Measurements from ENCODE around the gene UTP25.
"Not testable (repeated sequence)": the region's sequence is repeated elsewhere in the genome, so short reads cannot be mapped to it uniquely, and the experiment has no call there.

UTP25 gene

DNA sequence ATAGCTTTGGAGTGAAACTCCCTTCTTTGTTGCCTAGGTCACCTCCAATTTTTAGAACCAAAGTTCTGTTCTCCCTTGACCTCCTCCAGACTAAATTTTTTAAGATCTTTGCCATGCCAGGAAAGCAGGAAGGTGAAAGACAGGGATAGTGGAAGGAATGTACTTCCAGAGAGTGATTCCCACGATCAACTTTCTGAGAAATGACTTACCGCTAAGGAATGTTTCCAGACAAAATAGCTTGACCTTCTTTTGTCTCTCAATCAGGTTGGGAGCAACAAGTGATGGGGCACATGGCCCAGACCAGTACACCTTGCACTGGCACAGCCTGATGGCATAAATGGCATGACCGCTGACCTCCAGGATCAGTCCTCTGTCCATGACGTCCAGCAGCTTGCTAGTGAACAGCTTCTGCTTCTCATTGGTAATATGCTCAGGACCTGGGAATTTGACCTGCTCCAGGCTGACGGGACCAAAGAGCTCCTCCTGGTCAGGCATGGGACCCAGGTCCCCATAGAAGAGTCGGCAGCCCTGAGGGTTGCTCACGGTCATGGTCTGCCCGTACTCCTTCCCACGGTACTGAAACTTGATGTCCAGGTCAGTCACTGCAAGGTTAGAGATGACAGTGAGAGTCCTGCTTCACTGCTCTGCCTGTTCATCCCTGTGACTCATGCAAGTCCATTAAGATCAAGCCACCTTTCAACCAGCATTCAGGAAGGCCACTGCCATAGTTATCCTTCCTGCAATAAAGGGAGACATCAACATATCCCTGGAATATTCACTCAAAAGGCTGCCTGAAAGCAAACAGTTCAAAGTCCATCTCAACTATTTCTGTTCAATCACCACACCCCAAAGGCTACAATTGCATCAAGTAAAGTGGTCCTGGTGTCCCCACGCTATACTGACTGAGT is 37.2 kb upstream of the UTP25 start:
- Histone ChIP-seq H3K27ac (ENCODE audit: low read depth, low read length, severe bottlenecking) (peak overlapping the region; percentile 23), H3K4me3 (ENCODE audit: extremely low read depth, insufficient read depth, low read length, poor library complexity, severe bottlenecking) (no peak overlapping the region)
- 82 to 86% methylated on average over 10 of the region's 10 CpGs for WGBS, 2 experiments (ENCODE audit: insufficient coverage in 2 of 2)

DNA sequence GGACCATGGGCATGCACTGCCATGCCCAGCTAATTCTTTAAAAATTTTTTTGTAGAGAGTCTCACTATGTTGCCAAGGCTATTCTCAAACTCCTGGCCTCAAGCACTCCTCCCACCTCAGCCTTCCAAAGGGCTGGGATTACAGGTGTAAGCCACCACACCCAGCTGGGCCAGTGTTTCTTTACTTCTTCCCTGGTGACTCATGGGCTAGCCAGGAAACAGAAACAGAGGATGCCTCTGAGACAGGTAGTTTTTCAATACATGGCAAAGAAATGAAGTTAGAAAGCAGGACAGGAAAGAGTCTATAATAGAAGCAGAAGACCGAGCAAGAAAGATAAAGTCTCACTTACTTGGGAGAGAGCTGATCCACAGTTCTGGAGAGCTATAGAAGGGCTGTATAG is 35.9 kb upstream of the UTP25 start:
- Histone ChIP-seq H3K4me1 (ENCODE audit: control insufficient read depth, insufficient read depth, low read length, poor library complexity, severe bottlenecking) (peaks cover 6% of the 10 kb centered on the region), H3K36me3 (ENCODE audit: control insufficient read depth, insufficient read depth, low read length) (no peaks in the 10 kb centered on the region), H3K4me3 (ENCODE audit: extremely low read depth, insufficient read depth, low read length, poor library complexity, severe bottlenecking) (no peak overlapping the region), H3K27ac (ENCODE audit: low read depth, low read length, severe bottlenecking) (no peak overlapping the region), H3K9me3 (ENCODE audit: control insufficient read depth, low read length) (no peaks in the 10 kb centered on the region)
- 43 to 67% methylated on average over 1 of the region's 1 CpG for WGBS, 2 experiments (ENCODE audit: insufficient coverage in 2 of 2)

More for the DNA sequence above, 37.2 kb upstream of the UTP25 start:
- Histone ChIP-seq H3K36me3 (ENCODE audit: control insufficient read depth, insufficient read depth, low read length) (no peaks in the 10 kb centered on the region), H3K4me1 (ENCODE audit: control insufficient read depth, insufficient read depth, low read length, poor library complexity, severe bottlenecking) (peaks cover 6% of the 10 kb centered on the region), H3K9me3 (ENCODE audit: control insufficient read depth, low read length) (no peaks in the 10 kb centered on the region)

DNA sequence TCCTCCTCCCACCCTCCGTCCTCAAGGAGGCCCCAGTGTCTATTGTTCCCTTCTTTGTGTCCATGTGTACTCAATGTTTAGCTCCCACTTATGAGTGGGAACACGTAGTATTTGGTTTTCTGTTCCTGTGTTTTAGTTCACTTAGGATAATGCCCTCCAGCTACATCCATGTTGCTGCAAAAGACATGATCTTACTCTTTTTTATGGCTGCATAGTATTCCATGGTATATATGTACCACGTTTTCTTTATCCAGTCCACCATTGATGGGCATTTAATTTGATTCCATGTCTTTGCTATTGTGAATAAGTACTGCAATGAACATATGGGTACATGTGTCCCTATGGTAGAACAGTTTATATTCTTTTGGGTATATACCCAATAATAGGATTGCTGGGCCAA is 34.1 kb upstream of the UTP25 start:
- H3K27ac ChIP-seq (ENCODE audit: low read depth, low read length, severe bottlenecking); H3K36me3 ChIP-seq (ENCODE audit: control insufficient read depth, insufficient read depth, low read length); H3K4me3 ChIP-seq (ENCODE audit: extremely low read depth, insufficient read depth, low read length, poor library complexity, severe bottlenecking); H3K9me3 ChIP-seq (ENCODE audit: control insufficient read depth, low read length); H3K4me1 ChIP-seq (ENCODE audit: control insufficient read depth, insufficient read depth, low read length, poor library complexity, severe bottlenecking): not testable (repeated sequence)
- WGBS, 2 experiments (ENCODE audit: insufficient coverage in 2 of 2) = 60% methylated on average over 2 of the region's 3 CpGs; no CpG with 5 or more reads in 1 of the 2 experiments

DNA sequence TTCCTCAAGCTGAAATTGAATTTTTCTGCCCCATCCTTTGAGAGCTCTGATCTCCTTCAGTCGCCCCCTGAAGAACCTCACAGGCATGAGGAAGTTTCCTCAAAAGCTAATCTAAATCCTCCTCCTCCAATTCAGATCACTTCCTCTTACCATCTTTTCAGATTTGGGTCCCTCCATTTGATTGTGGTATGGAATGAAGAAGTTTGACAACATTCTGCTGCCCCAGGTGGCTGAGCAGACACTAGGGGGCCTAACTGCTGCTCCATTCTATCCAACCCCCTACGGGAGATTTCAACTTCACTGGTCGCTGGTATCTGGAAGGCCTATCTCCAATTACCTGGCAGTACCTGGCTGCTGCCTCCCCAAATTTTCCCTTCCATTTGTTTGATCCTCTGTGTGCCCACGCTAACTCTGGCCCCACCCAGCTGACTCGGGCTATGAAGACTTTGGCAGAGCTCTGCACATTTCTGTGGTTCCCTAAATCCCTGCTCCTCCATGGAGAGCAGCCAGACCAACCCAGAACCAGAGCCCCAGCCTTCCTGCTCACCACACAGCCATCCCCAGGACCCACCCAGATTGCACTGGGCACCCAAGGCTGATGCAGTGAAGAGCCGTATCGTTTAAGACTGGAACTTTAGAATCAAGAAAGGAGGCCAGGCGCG is 29.7 kb upstream of the UTP25 start:
- 76 to 91% methylated on average over 5 to 9 of the region's 9 CpGs for WGBS, 2 experiments (ENCODE audit: insufficient coverage in 2 of 2)
- H3K27ac ChIP-seq (ENCODE audit: low read depth, low read length, severe bottlenecking) = no peak overlapping the region
- no peaks in the 10 kb centered on the region for H3K4me1 ChIP-seq (ENCODE audit: control insufficient read depth, insufficient read depth, low read length, poor library complexity, severe bottlenecking)
- no peaks in the 10 kb centered on the region for H3K9me3 ChIP-seq (ENCODE audit: control insufficient read depth, low read length)
- H3K36me3 ChIP-seq (ENCODE audit: control insufficient read depth, insufficient read depth, low read length) = no peaks in the 10 kb centered on the region
- H3K4me3 ChIP-seq (ENCODE audit: extremely low read depth, insufficient read depth, low read length, poor library complexity, severe bottlenecking) = no peak overlapping the region

DNA sequence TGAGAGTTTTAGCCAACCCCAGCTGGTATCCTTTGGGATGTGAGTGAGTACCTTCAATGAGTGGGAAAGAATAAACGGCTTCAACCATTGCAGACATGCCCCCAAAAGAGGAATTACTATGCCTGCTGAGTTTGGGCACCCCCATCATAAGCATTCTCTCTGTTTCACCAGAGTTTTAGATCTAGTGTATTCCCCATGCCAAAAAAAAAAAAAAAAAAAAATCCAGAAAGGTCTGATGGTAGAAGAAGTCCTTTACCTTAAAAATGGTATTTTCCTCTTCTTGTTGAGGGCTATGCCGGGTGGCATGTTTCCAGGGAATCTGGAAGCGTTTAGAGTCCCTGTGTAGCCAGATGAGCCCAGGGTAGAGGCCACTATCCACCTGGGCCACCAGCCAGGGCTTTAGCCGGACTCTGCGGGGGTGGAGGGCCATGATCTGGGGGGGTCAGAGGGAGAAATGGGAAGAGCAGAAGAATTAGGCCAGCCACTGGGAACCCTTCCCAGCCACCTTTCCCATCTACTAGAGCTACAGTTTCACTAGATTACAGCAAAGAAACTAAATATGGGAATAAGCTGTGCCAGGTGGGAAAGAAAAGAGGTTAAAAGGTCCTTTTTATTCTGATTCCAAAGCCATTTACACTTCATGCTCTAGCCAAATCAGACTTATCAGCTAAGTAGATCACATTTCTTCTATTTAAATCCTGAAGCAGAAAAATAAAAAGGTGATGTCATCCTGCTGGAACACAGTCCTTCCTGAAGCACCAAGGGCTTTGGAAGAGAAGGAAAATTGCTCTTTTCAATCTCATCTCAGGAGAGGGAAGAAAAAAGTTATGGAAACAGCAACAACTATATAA is 26.6 kb upstream of the UTP25 start:
- no peaks in the 10 kb centered on the region for H3K9me3 ChIP-seq (ENCODE audit: control insufficient read depth, low read length)
- no CpG with 5 or more reads among the region's 5 CpGs for WGBS, 2 experiments (ENCODE audit: insufficient coverage in 2 of 2)
- no peak overlapping the region for H3K27ac ChIP-seq (ENCODE audit: low read depth, low read length, severe bottlenecking)
- H3K4me3 ChIP-seq (ENCODE audit: extremely low read depth, insufficient read depth, low read length, poor library complexity, severe bottlenecking) = no peak overlapping the region
- no peaks in the 10 kb centered on the region for H3K4me1 ChIP-seq (ENCODE audit: control insufficient read depth, insufficient read depth, low read length, poor library complexity, severe bottlenecking)
- no peaks in the 10 kb centered on the region for H3K36me3 ChIP-seq (ENCODE audit: control insufficient read depth, insufficient read depth, low read length)

DNA sequence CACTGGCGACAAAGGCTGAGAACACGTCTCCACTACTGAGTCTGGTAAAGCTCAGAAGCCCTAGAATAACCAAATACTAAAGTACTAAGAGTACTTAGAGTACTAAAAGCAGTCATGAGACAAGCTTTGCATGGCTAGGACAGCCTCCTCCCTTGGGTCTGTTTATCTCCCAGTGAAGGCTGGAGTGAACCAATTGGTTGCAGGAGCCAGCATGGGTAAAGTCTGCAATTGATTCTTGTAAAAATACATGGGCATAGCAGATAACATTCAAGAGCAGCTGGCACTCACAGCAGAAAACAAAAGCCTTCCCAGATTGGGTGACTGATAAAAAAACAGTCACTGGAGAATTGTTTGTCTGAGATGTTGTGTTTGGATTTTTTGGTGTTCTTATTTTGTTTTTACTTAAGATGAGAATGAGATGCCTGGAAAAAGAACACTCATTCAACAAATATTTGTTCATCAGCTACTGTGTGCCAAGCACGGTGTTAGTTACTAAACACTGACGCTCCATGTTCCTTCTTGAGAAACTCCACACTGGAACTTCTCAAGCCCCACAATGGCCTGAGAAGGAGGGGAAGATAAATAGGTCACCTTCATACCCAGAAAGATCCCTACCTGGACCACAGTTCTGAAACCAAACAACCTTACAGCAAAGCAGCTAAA is 25.5 kb upstream of the UTP25 start:
- Histone ChIP-seq H3K4me3 (ENCODE audit: extremely low read depth, insufficient read depth, low read length, poor library complexity, severe bottlenecking) (no peak overlapping the region), H3K9me3 (ENCODE audit: control insufficient read depth, low read length) (no peaks in the 10 kb centered on the region), H3K4me1 (ENCODE audit: control insufficient read depth, insufficient read depth, low read length, poor library complexity, severe bottlenecking) (no peaks in the 10 kb centered on the region), H3K27ac (ENCODE audit: low read depth, low read length, severe bottlenecking) (no peak overlapping the region), H3K36me3 (ENCODE audit: control insufficient read depth, insufficient read depth, low read length) (no peaks in the 10 kb centered on the region)
- WGBS, 2 experiments (ENCODE audit: insufficient coverage in 2 of 2) = 100% methylated on average over 2 of the region's 4 CpGs; no CpG with 5 or more reads in 1 of the 2 experiments

DNA sequence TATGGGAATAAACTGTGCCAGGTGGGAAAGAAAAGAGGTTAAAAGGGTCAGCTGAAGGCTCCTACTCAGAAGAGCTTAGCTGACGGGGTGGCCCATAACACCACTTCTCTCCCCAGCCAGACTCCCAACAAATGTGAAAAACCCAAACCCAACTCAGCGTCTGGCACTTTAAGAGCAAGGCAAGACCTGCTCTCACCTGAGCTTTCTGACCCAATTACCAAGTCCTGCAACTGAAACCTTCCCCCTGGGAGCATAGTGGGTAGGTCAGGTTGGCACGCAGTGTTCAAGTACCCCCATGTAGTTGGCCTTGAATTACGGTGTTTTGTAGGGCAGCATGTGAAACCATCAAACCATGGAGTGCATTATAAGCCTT is 25.0 kb upstream of the UTP25 start:
- H3K4me1 ChIP-seq (ENCODE audit: control insufficient read depth, insufficient read depth, low read length, poor library complexity, severe bottlenecking) = peaks cover 4% of the 10 kb centered on the region
- H3K36me3 ChIP-seq (ENCODE audit: control insufficient read depth, insufficient read depth, low read length) = no peaks in the 10 kb centered on the region
- WGBS, 2 experiments (ENCODE audit: insufficient coverage in 2 of 2) = 80% methylated on average over 1 of the region's 4 CpGs
- no peaks in the 10 kb centered on the region for H3K9me3 ChIP-seq (ENCODE audit: control insufficient read depth, low read length)
- H3K4me3 ChIP-seq (ENCODE audit: extremely low read depth, insufficient read depth, low read length, poor library complexity, severe bottlenecking) = no peak overlapping the region
- H3K27ac ChIP-seq (ENCODE audit: low read depth, low read length, severe bottlenecking) = no peak overlapping the region

DNA sequence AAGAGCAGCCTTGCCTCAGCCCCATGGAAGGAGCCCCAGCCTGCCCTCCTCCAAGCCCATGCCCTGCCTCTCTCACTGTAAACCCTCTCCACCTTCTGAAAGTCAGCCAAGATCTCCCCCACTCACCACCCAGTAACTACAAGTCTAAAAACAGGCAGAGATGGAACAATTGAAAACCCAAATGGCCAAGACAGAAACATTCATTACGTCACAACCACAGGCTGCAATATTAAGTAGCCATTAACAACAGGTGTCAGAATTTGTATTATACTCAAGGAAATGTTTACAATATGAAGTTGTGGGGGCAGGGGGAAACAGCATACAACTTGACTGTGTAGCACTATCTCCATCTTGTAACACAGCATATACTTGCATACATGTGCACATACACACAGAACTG is 24.2 kb upstream of the UTP25 start:
- Histone ChIP-seq H3K9me3 (ENCODE audit: control insufficient read depth, low read length) (no peaks in the 10 kb centered on the region), H3K4me3 (ENCODE audit: extremely low read depth, insufficient read depth, low read length, poor library complexity, severe bottlenecking) (no peak overlapping the region), H3K27ac (ENCODE audit: low read depth, low read length, severe bottlenecking) (no peak overlapping the region), H3K4me1 (ENCODE audit: control insufficient read depth, insufficient read depth, low read length, poor library complexity, severe bottlenecking) (peaks cover 6% of the 10 kb centered on the region), H3K36me3 (ENCODE audit: control insufficient read depth, insufficient read depth, low read length) (no peaks in the 10 kb centered on the region)
- WGBS, 2 experiments (ENCODE audit: insufficient coverage in 2 of 2) = no CpG with 5 or more reads among the region's 1 CpG

DNA sequence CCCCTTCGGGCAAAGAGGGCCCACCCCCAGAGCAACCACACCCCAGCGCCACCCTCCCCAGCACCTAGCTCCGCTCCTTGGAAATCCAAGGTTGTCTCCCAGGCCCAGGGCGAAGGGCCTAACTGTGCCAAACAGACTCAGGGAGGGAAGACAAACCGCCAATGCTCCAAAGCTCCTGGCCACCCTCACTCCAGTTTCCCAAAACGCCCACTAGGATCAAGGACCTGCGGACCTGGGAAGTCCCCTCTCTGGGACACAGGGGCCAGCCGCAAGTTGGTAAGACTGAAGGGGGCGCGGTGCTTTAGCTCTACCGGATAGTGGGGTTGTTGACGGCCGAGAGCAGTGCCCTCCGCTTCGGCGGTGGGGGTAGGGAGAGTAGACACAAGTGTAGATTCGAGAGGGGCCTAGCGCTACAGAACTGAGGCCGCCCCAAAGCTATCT is 22.4 kb upstream of the UTP25 start:
- 91 to 92% methylated on average over 11 to 14 of the region's 19 CpGs for WGBS, 2 experiments (ENCODE audit: insufficient coverage in 2 of 2)
- H3K27ac ChIP-seq (ENCODE audit: low read depth, low read length, severe bottlenecking) = no peak overlapping the region
- peak overlapping the region; percentile 16 for H3K4me3 ChIP-seq (ENCODE audit: extremely low read depth, insufficient read depth, low read length, poor library complexity, severe bottlenecking)
- peaks cover 6% of the 10 kb centered on the region for H3K4me1 ChIP-seq (ENCODE audit: control insufficient read depth, insufficient read depth, low read length, poor library complexity, severe bottlenecking)
- no peaks in the 10 kb centered on the region for H3K36me3 ChIP-seq (ENCODE audit: control insufficient read depth, insufficient read depth, low read length)
- no peaks in the 10 kb centered on the region for H3K9me3 ChIP-seq (ENCODE audit: control insufficient read depth, low read length)
